ENCODE results near the gene IL7R. TPM values are rescaled to one million over a fixed set of nuclear protein-coding genes. Genes with fewer than 3 reads are reported as not detected.

The IL7R gene
- total RNA-seq, 1 experiment from 2014 or later, result 0.41 TPM

- Histone ChIP-seq H3K27ac (no peak overlapping the region), H3F3A (ENCODE audit: insufficient read depth, low read depth) (no peaks in the 10 kb centered on the region), H3K9me2 (ENCODE audit: insufficient read depth) (peaks cover 5% of the 10 kb centered on the region; the same call in 1 of the 2 replicates), H3K36me3 (ENCODE audit: low read depth) (no peaks in the 10 kb centered on the region), H3K4me1 (replicated peaks; ENCODE audit: insufficient read depth) (no peaks in the 10 kb centered on the region), H4K20me1 (ENCODE audit: insufficient read depth) (no peaks in the 10 kb centered on the region), H3K9me3 (ENCODE audit: insufficient read depth, low read depth) (no peaks in the 10 kb centered on the region), H3K4me3 (no peak overlapping the region), H3K79me2 (ENCODE audit: low read depth) (no peaks in the 10 kb centered on the region), H3K27me3 (ENCODE audit: insufficient read depth, low read depth) (no peaks in the 10 kb centered on the region), H2AFZ (no peak overlapping the region), H3K4me2 (no peak overlapping the region)
- CTCF ChIA-PET, result interaction anchor here (0.7 kb wide), 1 partner anchor 18 kb away, joined by 3 read pairs; no protein-coding TSS in a partner anchor
- TF ChIP-seq EZH2 (IDR thresholded peaks at IDR 0.05; ENCODE audit: low read depth) (no peak), CTCF (conservative IDR thresholded peaks at IDR 0.05) (no peak)
- DNase-seq, result peak in 1 of 2 experiments; percentile 12
- no TSS peak for BruUV-seq (replicated peaks)
- POLR2A ChIA-PET (ENCODE audit: unreplicated experiment), result no interaction called here
- intact Hi-C loops (cut with micrococcal nuclease; ENCODE audit: unreplicated experiment), result no loop called here
These were observed 26.1 kb upstream of the IL7R start for GRCh38 chr5:35830587-35830986.

GRCh38 chr5:35832762-35833161 lies 23.9 kb upstream of the IL7R start:
- Histone ChIP-seq H3K9me2 (ENCODE audit: insufficient read depth) (peaks cover 5% of the 10 kb centered on the region; the same call in 1 of the 2 replicates), H3K79me2 (ENCODE audit: low read depth) (no peaks in the 10 kb centered on the region)
- CTCF ChIA-PET, result no interaction called here

GRCh38 chr5:35833224-35833623 lies 23.5 kb upstream of the IL7R start:
- no peak overlapping the region for H3K4me2 ChIP-seq

More at GRCh38 chr5:35832762-35833161, 23.9 kb upstream of the IL7R start:
- BruUV-seq (replicated peaks), result no TSS peak
- Histone ChIP-seq H3K9me3 (ENCODE audit: insufficient read depth, low read depth) (no peaks in the 10 kb centered on the region), H3K4me1 (replicated peaks; ENCODE audit: insufficient read depth) (no peaks in the 10 kb centered on the region), H2AFZ (no peak overlapping the region), H3F3A (ENCODE audit: insufficient read depth, low read depth) (no peaks in the 10 kb centered on the region), H3K4me2 (no peak overlapping the region), H3K4me3 (no peak overlapping the region), H3K36me3 (ENCODE audit: low read depth) (no peaks in the 10 kb centered on the region), H4K20me1 (ENCODE audit: insufficient read depth) (no peaks in the 10 kb centered on the region), H3K27ac (no peak overlapping the region), H3K27me3 (ENCODE audit: insufficient read depth, low read depth) (no peaks in the 10 kb centered on the region)
- peak in 1 of 2 experiments; percentile 26 for DNase-seq
- TF ChIP-seq EZH2 (IDR thresholded peaks at IDR 0.05; ENCODE audit: low read depth) (no peak), CTCF (conservative IDR thresholded peaks at IDR 0.05) (no peak)
- POLR2A ChIA-PET (ENCODE audit: unreplicated experiment), result interaction anchor here (0.6 kb wide), 2 partner anchors 965 to 1150 kb away, joined by 3 read pairs; no protein-coding TSS in a partner anchor
- intact Hi-C loops (cut with micrococcal nuclease; ENCODE audit: unreplicated experiment), result no loop called here

More at GRCh38 chr5:35833224-35833623, 23.5 kb upstream of the IL7R start:
- H3K9me2 ChIP-seq (ENCODE audit: insufficient read depth), result peaks cover 5% of the 10 kb centered on the region; the same call in 1 of the 2 replicates
- peak in 1 of 2 experiments; percentile 10 for DNase-seq
- H3K27me3 ChIP-seq (ENCODE audit: insufficient read depth, low read depth), result no peaks in the 10 kb centered on the region
- H4K20me1 ChIP-seq (ENCODE audit: insufficient read depth), result no peaks in the 10 kb centered on the region
- TF ChIP-seq EZH2 (IDR thresholded peaks at IDR 0.05; ENCODE audit: low read depth), result no peak
- intact Hi-C loops (cut with micrococcal nuclease; ENCODE audit: unreplicated experiment), result no loop called here
- H3K9me3 ChIP-seq (ENCODE audit: insufficient read depth, low read depth), result no peaks in the 10 kb centered on the region
- H3K4me1 ChIP-seq (replicated peaks; ENCODE audit: insufficient read depth), result no peaks in the 10 kb centered on the region
- H3F3A ChIP-seq (ENCODE audit: insufficient read depth, low read depth), result no peaks in the 10 kb centered on the region
- H3K36me3 ChIP-seq (ENCODE audit: low read depth), result no peaks in the 10 kb centered on the region
- POLR2A ChIA-PET (ENCODE audit: unreplicated experiment), result interaction anchor here (0.6 kb wide), 2 partner anchors 965 to 1150 kb away, joined by 3 read pairs; no protein-coding TSS in a partner anchor
- H2AFZ ChIP-seq, result no peak overlapping the region
- no peak overlapping the region for H3K27ac ChIP-seq
- H3K4me3 ChIP-seq, result no peak overlapping the region
- BruUV-seq (replicated peaks), result no TSS peak
- CTCF ChIA-PET, result no interaction called here
- no peaks in the 10 kb centered on the region for H3K79me2 ChIP-seq (ENCODE audit: low read depth)

Data from PC-9 (cell line).